HepG2 (cell line): Measurements from ENCODE around the gene PROM2. TPM values are rescaled to one million over a fixed set of nuclear protein-coding genes. Genes with fewer than 3 reads are reported as not detected.
A peak's percentile ranks its signal among the peaks of the same experiment; 100 is the strongest.

Source experiments
- ATF3 ChIP-seq: sonication (generic); formaldehyde crosslinking; IDR thresholded peaks from 2 replicates; pipeline ENCODE4 v1.4.0; 2020; ENCODE audit warnings: missing genetic modification reagents
- CBX2 ChIP-seq, 2 experiments: fragments of 200-600 bp in 1 of 2; sonication (generic); formaldehyde crosslinking in 1 of 2; IDR thresholded peaks; 2 replicates each; pipeline versions ENCODE4 v1.7.0 to v1.8.1; 2018 to 2022; ENCODE audit warnings: low read depth in 2 of 2, low read length in 1 of 2, mild to moderate bottlenecking in 1 of 2, missing genetic modification reagents in 1 of 2
- ELK4 ChIP-seq: sonication (generic); formaldehyde crosslinking; IDR thresholded peaks from 2 replicates; pipeline ENCODE4 v1.9.0; 2021; ENCODE audit warnings: missing genetic modification reagents, borderline replicate concordance
- HDAC1 ChIP-seq: sonication (generic); formaldehyde crosslinking; IDR thresholded peaks from 2 replicates; pipeline ENCODE4 v1.5.1; 2020; ENCODE audit warnings: mild to moderate bottlenecking, missing genetic modification reagents
- IKZF1 ChIP-seq: fragments of 450-650 bp; IDR thresholded peaks from 2 replicates; pipeline ENCODE4 v1.7.1; 2016
- KLF11 ChIP-seq: IDR thresholded peaks from 2 replicates; pipeline ENCODE4 v1.6.1; 2016; ENCODE audit warnings: missing compliant biosample characterization
- ONECUT2 ChIP-seq: sonication (generic); formaldehyde crosslinking; IDR thresholded peaks from 2 replicates; pipeline ENCODE4 v1.4.0; 2020; ENCODE audit warnings: missing genetic modification reagents
- RARA ChIP-seq: IDR thresholded peaks from 2 replicates; pipeline ENCODE4 v1.6.1; 2016; ENCODE audit warnings: missing genetic modification reagents, missing compliant biosample characterization
- SAP130 ChIP-seq: IDR thresholded peaks from 2 replicates; pipeline ENCODE4 v1.6.1; 2016; ENCODE audit warnings: low read depth
- SUZ12 ChIP-seq: fragments of 150-350 bp; IDR thresholded peaks from 2 replicates; pipeline ENCODE4 v1.6.1; 2014; ENCODE audit warnings: low read depth, low read length
- ZBTB1 ChIP-seq: sonication (generic); formaldehyde crosslinking; IDR thresholded peaks from 2 replicates; pipeline ENCODE4 v1.4.0; 2020; ENCODE audit warnings: missing genetic modification reagents, borderline replicate concordance
- ZBTB4 ChIP-seq: sonication (generic); formaldehyde crosslinking; IDR thresholded peaks from 2 replicates; pipeline ENCODE4 v1.4.0; 2020; ENCODE audit warnings: missing genetic modification reagents, mild to moderate bottlenecking, borderline replicate concordance
- ZMYM3 ChIP-seq: sonication (generic); formaldehyde crosslinking; IDR thresholded peaks from 2 replicates; pipeline ENCODE4 v1.5.1; 2020; ENCODE audit warnings: mild to moderate bottlenecking, missing genetic modification reagents
- ZNF18 ChIP-seq: sonication (generic); formaldehyde crosslinking; IDR thresholded peaks from 2 replicates; pipeline ENCODE4 v1.8.0; 2022; ENCODE audit warnings: mild to moderate bottlenecking, missing genetic modification reagents; ENCODE audit not compliant: insufficient replicate concordance
- ZNF34 ChIP-seq: sonication (generic); formaldehyde crosslinking; IDR thresholded peaks from 2 replicates; pipeline ENCODE4 v1.4.0; 2020; ENCODE audit warnings: mild to moderate bottlenecking, missing genetic modification reagents, borderline replicate concordance
- polyA plus RNA-seq, 8 experiments: library from polyadenylated mRNA; depleted of rRNA in 3 of 8; stranded (reverse) in 7 of 8; unstranded in 1 of 8; fragments of >200 nt; fragmentation: Illumina TruSeq in 4 of 8; extraction: Trizol in 4 of 8; gene quantifications; 2 replicates each; pipeline versions ENCODE4 v1.2.1 to v1.2.3, GENCODE V29; 2011 to 2016; ENCODE audit warnings: low read depth in 4 of 8, missing spikeins in 1 of 8, mixed read lengths in 1 of 8; ENCODE audit not compliant: insufficient read depth in 1 of 8
- total RNA-seq, 5 experiments: library from RNA; depleted of rRNA; stranded (reverse); fragments of >200 nt; fragmentation: Illumina TruSeq; extraction: Trizol; gene quantifications; 2 replicates each; pipeline ENCODE4 v1.2.3, GENCODE V29; 2016; ENCODE audit warnings: low read depth in 1 of 5
- TF ChIP-seq, protein P1 (sequence below): sonication (generic); formaldehyde crosslinking; IDR thresholded peaks from 2 replicates; pipeline ENCODE4 v1.4.0; 2020; ENCODE audit warnings: mild to moderate bottlenecking, missing genetic modification reagents

PROM2 gene
- total and polyA plus RNA-seq, 2 of the 13 experiments (the other 11 are each of a cell fraction or from before 2014, with no cell fraction given), result not detected

- TF ChIP-seq ZNF18 (no peak), SAP130 (peak; percentile 35; the same call in 1 of the 2 replicates), RARA (peak; percentile 54), SUZ12 (no peak), CBX2 (IDR thresholded peaks at IDR 0.05; ENCODE audit: low read depth, low read length) (no peak), CBX2 (CRISPR knock-in tag; IDR thresholded peaks at IDR 0.05; ENCODE audit: low read depth) (no peak), ELK4 (CRISPR knock-in tag) (no peak), ZBTB4 (CRISPR knock-in tag) (no peak), ZNF34 (CRISPR knock-in tag) (no peak), ZMYM3 (CRISPR knock-in tag) (no peak), ZBTB1 (CRISPR knock-in tag) (no peak), KLF11 (CRISPR knock-in tag) (no peak), ATF3 (CRISPR knock-in tag) (peak; percentile 93), ONECUT2 (no peak), HDAC1 (CRISPR knock-in tag) (no peak), IKZF1 (no peak)
- TF ChIP-seq, protein P1, sequence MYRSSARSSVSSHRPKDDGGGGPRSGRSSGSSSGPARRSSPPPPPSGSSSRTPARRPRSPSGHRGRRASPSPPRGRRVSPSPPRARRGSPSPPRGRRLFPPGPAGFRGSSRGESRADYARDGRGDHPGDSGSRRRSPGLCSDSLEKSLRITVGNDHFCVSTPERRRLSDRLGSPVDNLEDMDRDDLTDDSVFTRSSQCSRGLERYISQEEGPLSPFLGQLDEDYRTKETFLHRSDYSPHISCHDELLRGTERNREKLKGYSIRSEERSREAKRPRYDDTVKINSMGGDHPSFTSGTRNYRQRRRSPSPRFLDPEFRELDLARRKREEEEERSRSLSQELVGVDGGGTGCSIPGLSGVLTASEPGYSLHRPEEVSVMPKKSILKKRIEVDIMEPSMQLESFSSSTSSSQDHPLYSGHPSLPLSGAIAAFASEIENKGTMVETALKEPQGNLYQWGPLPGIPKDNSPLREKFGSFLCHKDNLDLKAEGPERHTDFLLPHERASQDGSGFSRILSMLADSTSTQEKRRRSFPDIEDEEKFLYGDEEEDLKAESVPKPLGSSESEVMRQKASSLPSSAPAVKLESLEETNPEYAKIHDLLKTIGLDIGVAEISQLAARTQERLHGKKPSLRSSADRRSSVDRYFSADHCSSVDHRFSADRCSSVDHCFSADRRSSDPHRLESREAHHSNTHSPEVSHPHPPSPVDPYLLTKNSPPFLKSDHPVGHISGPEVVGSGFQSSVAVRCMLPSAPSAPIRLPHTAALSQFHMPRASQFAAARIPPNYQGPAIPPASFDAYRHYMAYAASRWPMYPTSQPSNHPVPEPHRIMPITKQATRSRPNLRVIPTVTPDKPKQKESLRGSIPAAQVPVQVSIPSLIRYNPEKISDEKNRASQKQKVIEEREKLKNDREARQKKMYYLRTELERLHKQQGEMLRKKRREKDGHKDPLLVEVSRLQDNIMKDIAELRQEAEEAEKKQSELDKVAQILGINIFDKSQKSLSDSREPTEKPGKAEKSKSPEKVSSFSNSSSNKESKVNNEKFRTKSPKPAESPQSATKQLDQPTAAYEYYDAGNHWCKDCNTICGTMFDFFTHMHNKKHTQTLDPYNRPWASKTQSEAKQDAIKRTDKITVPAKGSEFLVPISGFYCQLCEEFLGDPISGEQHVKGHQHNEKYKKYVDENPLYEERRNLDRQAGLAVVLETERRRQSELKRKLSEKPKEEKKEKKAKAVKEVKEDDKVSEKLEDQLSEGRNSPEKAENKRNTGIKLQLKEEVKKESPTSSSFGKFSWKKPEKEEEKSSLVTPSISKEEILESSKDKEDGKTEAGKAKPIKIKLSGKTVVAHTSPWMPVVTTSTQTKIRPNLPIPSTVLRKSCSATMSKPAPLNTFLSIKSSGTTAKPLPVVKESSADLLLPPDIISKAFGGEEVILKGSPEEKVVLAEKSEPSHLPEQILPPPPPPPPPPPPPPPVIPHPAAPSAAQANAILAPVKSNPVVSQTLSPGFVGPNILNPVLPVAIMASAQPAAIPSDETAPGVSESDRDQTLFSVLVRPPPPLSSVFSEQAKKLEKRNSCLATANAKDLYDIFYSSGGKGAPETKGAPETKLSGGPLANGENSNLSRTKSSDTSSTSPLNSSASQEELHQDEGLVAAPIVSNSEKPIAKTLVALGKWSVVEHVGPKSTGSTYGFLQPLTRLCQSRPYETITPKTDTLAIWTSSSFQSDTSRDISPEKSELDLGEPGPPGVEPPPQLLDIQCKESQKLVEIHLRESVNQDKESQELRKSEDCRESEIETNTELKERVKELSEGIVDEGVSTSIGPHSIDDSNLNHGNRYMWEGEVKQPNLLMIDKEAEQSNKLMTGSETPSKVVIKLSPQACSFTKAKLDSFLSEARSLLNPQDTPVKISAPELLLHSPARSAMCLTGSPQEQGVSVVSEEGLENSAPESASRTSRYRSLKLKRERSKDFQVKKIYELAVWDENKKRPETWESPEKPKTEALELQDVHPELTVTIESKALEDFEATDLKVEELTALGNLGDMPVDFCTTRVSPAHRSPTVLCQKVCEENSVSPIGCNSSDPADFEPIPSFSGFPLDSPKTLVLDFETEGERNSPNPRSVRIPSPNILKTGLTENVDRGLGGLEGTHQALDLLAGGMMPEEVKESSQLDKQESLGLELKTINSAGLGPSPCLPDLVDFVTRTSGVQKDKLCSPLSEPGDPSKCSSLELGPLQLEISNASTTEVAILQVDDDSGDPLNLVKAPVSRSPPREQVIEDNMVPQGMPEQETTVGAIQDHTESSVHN, result no peak
These were observed 42.5 kb upstream of the PROM2 start (continued) for GRCh38 chr2:95231723-95232122.
